Measurements from ENCODE around the gene TMEM202. TPM values are rescaled to one million over a fixed set of nuclear protein-coding genes. Genes with fewer than 3 reads are reported as not detected.
"Not testable (repeated sequence)": the region's sequence is repeated elsewhere in the genome, so short reads cannot be mapped to it uniquely, and the experiment has no call there.

The TMEM202 gene
- total and polyA plus RNA-seq, 2 experiments from 2014 or later, result not detected

- no peak for TF ChIP-seq CTCF (conservative IDR thresholded peaks at IDR 0.05; ENCODE audit: low read depth in 2 of 2)
- TF ChIP-seq ZNF331 (CRISPR knock-in tag; IDR thresholded peaks at IDR 0.05; ENCODE audit: low read depth), result no peak
- no peak for TF ChIP-seq ZNF114 (CRISPR knock-in tag; IDR thresholded peaks at IDR 0.05)
- no peak for TF ChIP-seq ETS1 (IDR thresholded peaks at IDR 0.05)
- TF ChIP-seq EZH2 (IDR thresholded peaks at IDR 0.05; ENCODE audit: low read depth, unreplicated experiment), result no peak
- no peak for TF ChIP-seq STAT1 (IDR thresholded peaks at IDR 0.05; ENCODE audit: unreplicated experiment)
These were observed 17.2 kb downstream of the TMEM202 start (continued) for GRCh38 chr15:72415304-72415703.

- not testable (repeated sequence) for H3K36me3 ChIP-seq (ENCODE audit: insufficient read depth); H3K4me3 Mint-ChIP-seq; H3K27me3 ChIP-seq (ENCODE audit: insufficient read depth); H4K20me1 ChIP-seq (replicated peaks; ENCODE audit: insufficient read depth); H3K79me2 ChIP-seq (replicated peaks; ENCODE audit: insufficient read depth); H3K4me1 ChIP-seq (ENCODE audit: insufficient read depth); H3K36me3 Mint-ChIP-seq (ENCODE audit: low read depth); H2AFZ ChIP-seq; H3K4me1 Mint-ChIP-seq; DNase-seq (ENCODE audit: low spot score); H3F3A ChIP-seq (replicated peaks; ENCODE audit: low read depth); H3K9me2 ChIP-seq (ENCODE audit: insufficient read depth); H3K27ac ChIP-seq (ENCODE audit: low read depth); H3K27ac Mint-ChIP-seq; H3K9me3 Mint-ChIP-seq; ATAC-seq; H3K4me3 ChIP-seq; H3K27me3 Mint-ChIP-seq (ENCODE audit: insufficient read depth, low read depth, poor library complexity); H3K4me2 ChIP-seq
These were observed 21.7 kb downstream of the TMEM202 start for GRCh38 chr15:72419768-72420167.

- Histone ChIP-seq H4K20me1 (replicated peaks; ENCODE audit: insufficient read depth) (no peaks in the 10 kb centered on the region), H3K9me2 (ENCODE audit: insufficient read depth) (no peaks in the 10 kb centered on the region), H3K36me3 (ENCODE audit: insufficient read depth) (no peaks in the 10 kb centered on the region), H3K4me3 (no peak overlapping the region), H2AFZ (no peak overlapping the region; the same call in 1 of the 2 replicates), H3K27me3 (ENCODE audit: insufficient read depth) (no peaks in the 10 kb centered on the region), H3F3A (replicated peaks; ENCODE audit: low read depth) (no peaks in the 10 kb centered on the region), H3K4me1 (ENCODE audit: insufficient read depth) (no peaks in the 10 kb centered on the region), H3K27ac (ENCODE audit: low read depth) (no peak overlapping the region), H3K4me2 (no peak overlapping the region), H3K79me2 (replicated peaks; ENCODE audit: insufficient read depth) (no peaks in the 10 kb centered on the region)
- ATAC-seq (no peak), DNase-seq (ENCODE audit: low spot score) (no peak)
- no peak overlapping the region for H3K4me3 Mint-ChIP-seq
- no peak overlapping the region for H3K27ac Mint-ChIP-seq
- no peaks in the 10 kb centered on the region for H3K4me1 Mint-ChIP-seq
- H3K9me3 Mint-ChIP-seq, result peaks cover 6% of the 10 kb centered on the region; the same call in 2 of the 3 replicates
- H3K27me3 Mint-ChIP-seq (ENCODE audit: insufficient read depth, low read depth, poor library complexity), result peaks cover 4% of the 10 kb centered on the region
- H3K36me3 Mint-ChIP-seq (ENCODE audit: low read depth), result no peaks in the 10 kb centered on the region
- TF ChIP-seq REST (IDR thresholded peaks at IDR 0.05; ENCODE audit: unreplicated experiment) (no peak), CTCF (conservative IDR thresholded peaks at IDR 0.05; ENCODE audit: low read depth in 2 of 2) (no peak), JUNB (IDR thresholded peaks at IDR 0.05; ENCODE audit: unreplicated experiment) (no peak), POLR2AphosphoS5 (IDR thresholded peaks at IDR 0.05; ENCODE audit: low read depth) (no peak), CREB1 (CRISPR knock-in tag; IDR thresholded peaks at IDR 0.05; ENCODE audit: low read depth) (no peak), EZH2 (IDR thresholded peaks at IDR 0.05; ENCODE audit: low read depth, unreplicated experiment) (no peak), ZNF331 (CRISPR knock-in tag; IDR thresholded peaks at IDR 0.05; ENCODE audit: low read depth) (no peak), EZH2phosphoT487 (IDR thresholded peaks at IDR 0.05; ENCODE audit: unreplicated experiment) (no peak)
These were observed 22.5 kb downstream of the TMEM202 start for GRCh38 chr15:72420576-72420975.
